PC-3 (cell line): ENCODE measurements around the gene PTPN20.
"Not testable (repeated sequence)": the region's sequence is repeated elsewhere in the genome, so short reads cannot be mapped to it uniquely, and the experiment has no call there.

Experiments
- CTCF ChIP-seq: fragments of 300-600 bp; sonication (generic); conservative IDR thresholded peaks from 2 replicates; pipeline ENCODE4 v1.5.1; 2017; ENCODE audit warnings: antibody characterized with exemption, low read depth, mild to moderate bottlenecking, low read length
- EZH2 ChIP-seq: fragments of 300-600 bp; sonication (generic); IDR thresholded peaks from one replicate; pipeline ENCODE4 v1.6.1; 2017; ENCODE audit warnings: antibody characterized with exemption, mild to moderate bottlenecking, low read length; ENCODE audit not compliant: unreplicated experiment

GRCh38 chr10:46987233-46987924, 76.2 kb downstream of the PTPN20 start:
- TF ChIP-seq CTCF, EZH2: not testable (repeated sequence)
